ENCODE measurements around the gene TMOD1.

GRCh38 chr9:97507428-97507984 lies 6.0 kb downstream of the TMOD1 start:
- TF ChIP-seq, protein P1, sequence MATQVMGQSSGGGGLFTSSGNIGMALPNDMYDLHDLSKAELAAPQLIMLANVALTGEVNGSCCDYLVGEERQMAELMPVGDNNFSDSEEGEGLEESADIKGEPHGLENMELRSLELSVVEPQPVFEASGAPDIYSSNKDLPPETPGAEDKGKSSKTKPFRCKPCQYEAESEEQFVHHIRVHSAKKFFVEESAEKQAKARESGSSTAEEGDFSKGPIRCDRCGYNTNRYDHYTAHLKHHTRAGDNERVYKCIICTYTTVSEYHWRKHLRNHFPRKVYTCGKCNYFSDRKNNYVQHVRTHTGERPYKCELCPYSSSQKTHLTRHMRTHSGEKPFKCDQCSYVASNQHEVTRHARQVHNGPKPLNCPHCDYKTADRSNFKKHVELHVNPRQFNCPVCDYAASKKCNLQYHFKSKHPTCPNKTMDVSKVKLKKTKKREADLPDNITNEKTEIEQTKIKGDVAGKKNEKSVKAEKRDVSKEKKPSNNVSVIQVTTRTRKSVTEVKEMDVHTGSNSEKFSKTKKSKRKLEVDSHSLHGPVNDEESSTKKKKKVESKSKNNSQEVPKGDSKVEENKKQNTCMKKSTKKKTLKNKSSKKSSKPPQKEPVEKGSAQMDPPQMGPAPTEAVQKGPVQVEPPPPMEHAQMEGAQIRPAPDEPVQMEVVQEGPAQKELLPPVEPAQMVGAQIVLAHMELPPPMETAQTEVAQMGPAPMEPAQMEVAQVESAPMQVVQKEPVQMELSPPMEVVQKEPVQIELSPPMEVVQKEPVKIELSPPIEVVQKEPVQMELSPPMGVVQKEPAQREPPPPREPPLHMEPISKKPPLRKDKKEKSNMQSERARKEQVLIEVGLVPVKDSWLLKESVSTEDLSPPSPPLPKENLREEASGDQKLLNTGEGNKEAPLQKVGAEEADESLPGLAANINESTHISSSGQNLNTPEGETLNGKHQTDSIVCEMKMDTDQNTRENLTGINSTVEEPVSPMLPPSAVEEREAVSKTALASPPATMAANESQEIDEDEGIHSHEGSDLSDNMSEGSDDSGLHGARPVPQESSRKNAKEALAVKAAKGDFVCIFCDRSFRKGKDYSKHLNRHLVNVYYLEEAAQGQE (IDR thresholded peaks at IDR 0.05; ENCODE audit: unreplicated experiment): no peak
- TF ChIP-seq ZNF114 (CRISPR knock-in tag; IDR thresholded peaks at IDR 0.05) (no peak), CTCF (conservative IDR thresholded peaks at IDR 0.05; ENCODE audit: low read depth in 2 of 2) (no peak), EZH2phosphoT487 (IDR thresholded peaks at IDR 0.05; ENCODE audit: unreplicated experiment) (no peak), ZNF331 (CRISPR knock-in tag; IDR thresholded peaks at IDR 0.05; ENCODE audit: low read depth) (no peak)

Measured in GM23338 (cell line).